Stimulated activated CD4-positive, alpha-beta T cell treated with anti-CD3 and anti-CD28 coated beads, Interleukin-1b, Interleukin-23, amount 100 ng/mL, for 4 hours (primary cell): ENCODE results near the gene AKR1C3.
"Not testable (repeated sequence)": the region's sequence is repeated elsewhere in the genome, so short reads cannot be mapped to it uniquely, and the experiment has no call there.

Source experiments
- DNase-seq, 2 donors: peaks; one replicate each; pipeline ENCODE4 v3.0.0-alpha.2; 2020; ENCODE audit warnings: low read depth in 2 of 2

Gene AKR1C3

GRCh38 chr10:5094265-5095205 is at the start of gene AKR1C3:
Gene AKR1C3 (plus strand): TSS chr10:5094414. CDS start chr10:5094445, 31 bp downstream.
- no peak for DNase-seq

DNA sequence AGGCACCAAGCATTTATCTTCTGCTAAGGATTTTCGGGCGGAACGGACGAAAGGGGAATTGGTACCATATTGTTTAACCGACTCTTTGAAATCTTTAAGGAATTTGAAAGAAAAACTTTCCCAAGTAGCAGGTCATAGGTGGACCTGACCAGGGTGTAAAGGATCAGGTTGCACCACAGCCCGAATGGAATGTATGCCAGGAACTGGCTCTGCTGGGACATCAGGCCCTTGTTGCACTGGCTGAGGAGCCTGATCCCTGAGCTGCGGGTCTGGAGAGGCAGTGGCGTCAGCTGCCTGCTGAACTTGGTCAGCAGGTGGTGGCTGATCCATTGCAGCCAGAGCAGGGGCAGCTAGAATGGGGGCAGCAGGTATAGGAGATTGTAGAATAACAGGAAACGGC is 49.1 kb upstream of the AKR1C3 start:
- no peak for DNase-seq

- no peak for DNase-seq
Measured at GRCh38 chr10:5046410-5046809, 47.8 kb upstream of the AKR1C3 start.

- not testable (repeated sequence) for DNase-seq
Measured at GRCh38 chr10:5047055-5047454, 47.2 kb upstream of the AKR1C3 start.

- DNase-seq: no peak
Measured at GRCh38 chr10:5047912-5048628, 46.1 kb upstream of the AKR1C3 start.

GRCh38 chr10:5052951-5053500 is 41.2 kb upstream of the AKR1C3 start:
- not testable (repeated sequence) for DNase-seq

GRCh38 chr10:5054831-5055230 is 39.4 kb upstream of the AKR1C3 start:
- DNase-seq: not testable (repeated sequence)

GRCh38 chr10:5059267-5059666 is 34.9 kb upstream of the AKR1C3 start:
- not testable (repeated sequence) for DNase-seq

GRCh38 chr10:5060791-5061190 is 33.4 kb upstream of the AKR1C3 start:
- not testable (repeated sequence) for DNase-seq

GRCh38 chr10:5064656-5065055 is 29.6 kb upstream of the AKR1C3 start:
- DNase-seq: no peak

- DNase-seq: no peak
Measured at GRCh38 chr10:5068274-5068984, 25.8 kb upstream of the AKR1C3 start.

GRCh38 chr10:5070648-5071410 is 23.4 kb upstream of the AKR1C3 start:
- no peak for DNase-seq

DNA sequence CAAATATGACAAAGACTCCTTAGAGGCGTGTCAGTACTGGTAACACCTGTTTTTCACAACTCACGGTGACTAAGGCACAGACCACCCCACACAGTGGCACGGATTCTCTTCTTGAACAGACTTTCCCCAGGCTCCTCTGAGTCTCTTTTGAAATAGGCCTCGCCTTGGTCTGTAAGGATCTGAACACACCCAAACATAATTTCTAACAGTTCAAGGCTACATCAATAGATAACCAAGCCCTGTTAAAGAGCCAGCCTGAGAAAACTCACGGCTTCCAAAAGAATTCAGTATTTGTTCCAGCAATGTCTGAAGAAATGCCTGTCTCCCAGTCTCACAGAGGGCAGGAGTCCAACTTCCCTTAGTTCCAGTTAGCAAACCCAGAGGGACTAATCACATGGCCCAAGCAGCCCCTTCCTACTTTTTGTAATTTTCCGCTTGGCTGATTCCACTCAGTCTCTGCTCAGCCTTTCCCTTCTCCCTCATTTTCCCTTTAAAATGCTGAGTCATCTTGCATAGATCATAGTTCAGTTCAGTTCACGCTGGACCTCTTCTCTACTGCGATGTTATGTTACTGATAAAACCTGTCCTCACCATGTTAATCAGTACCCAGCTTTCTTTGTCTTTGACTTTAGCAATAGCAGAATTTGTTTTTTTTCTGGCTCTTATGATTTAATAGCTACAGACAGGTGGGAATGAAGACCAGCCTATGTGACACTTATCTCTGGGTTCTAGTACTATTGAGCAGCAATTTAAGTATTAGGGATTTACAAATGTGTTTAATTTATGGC is 22.6 kb upstream of the AKR1C3 start:
- DNase-seq: no peak

GRCh38 chr10:5073659-5074058 is 20.6 kb upstream of the AKR1C3 start:
- no peak for DNase-seq

DNA sequence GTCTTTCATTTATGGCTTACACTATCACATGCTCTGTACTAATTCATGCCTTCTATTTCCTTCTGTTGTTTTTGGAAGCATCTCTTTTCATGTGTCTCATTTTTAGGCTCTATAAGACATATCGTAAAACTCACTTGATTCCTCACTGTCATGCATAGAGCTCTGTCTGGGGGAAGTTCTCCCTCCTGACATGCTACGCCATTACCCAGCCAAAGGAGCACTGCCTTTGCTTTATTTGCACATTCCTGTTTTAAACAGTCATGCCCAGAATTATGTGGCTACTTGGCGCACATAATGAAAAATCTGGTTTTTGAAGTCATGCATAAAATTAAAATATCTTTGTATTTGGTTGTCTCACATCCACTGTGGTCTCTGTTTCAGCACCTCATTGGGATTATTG is 17.6 kb upstream of the AKR1C3 start:
- no peak for DNase-seq

- DNase-seq: no peak
Measured at GRCh38 chr10:5078547-5079180, 15.6 kb upstream of the AKR1C3 start.

- DNase-seq: no peak
Measured at GRCh38 chr10:5079306-5079830, 14.8 kb upstream of the AKR1C3 start.

DNA sequence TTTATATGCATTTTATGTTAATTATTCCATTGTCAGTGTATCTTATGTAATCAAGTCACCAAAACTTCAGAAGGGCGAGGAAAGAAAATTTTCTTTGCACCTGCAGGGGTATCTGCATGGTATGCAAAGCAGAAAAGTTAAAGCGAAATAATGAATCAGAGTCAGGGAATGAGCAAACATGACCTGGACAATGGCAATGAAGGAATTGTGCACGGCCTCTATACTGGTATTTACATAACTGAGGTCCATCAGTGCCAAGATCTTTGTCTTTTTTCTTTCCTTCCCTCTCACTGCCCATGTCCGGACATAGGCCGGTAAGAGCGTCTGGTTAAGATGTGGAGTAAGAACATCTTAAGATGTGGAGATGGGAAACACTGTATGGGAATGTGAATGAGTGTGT is 14.4 kb upstream of the AKR1C3 start:
- no peak for DNase-seq

DNA sequence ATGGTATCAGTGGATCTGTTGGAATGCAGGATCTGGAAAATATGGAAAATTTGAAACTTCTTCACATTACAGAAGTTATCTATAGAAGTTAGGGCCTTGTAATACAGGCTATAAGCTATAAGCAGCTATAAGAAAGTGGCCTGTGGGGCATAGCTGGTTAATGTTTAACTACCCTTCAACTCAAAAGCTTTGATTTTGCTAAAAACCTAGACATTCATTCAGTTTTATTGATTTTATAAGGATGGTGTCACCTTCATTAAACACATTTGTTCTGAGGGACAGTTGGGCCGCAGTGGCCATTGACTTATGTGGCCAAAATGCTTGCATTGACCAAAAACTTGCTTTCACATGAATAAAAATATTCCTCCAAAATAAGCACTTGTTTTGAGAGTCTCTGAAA is 13.1 kb upstream of the AKR1C3 start:
- DNase-seq: no peak
